DND-41 (cell line): Measurements from ENCODE around the gene ATP6V1F.

ENCODE experiments used
- ATAC-seq: fragments of 200-7000 bp; cut with Tn5 transposase; 3 replicates; pipeline ENCODE4 v1.9.1; 2021; ENCODE audit warnings: low read depth; ENCODE audit not compliant: insufficient read depth
- DNase-seq: peaks from one replicate; pipeline ENCODE4 v3.0.0-alpha.2; 2020
- H2AFZ ChIP-seq: 2 replicates; pipeline ENCODE4 v1.6.0; 2012; ENCODE audit warnings: low read depth, low read length
- H3K27ac ChIP-seq: 2 replicates; pipeline ENCODE4 v1.5.1; 2012; ENCODE audit warnings: low read length, inconsistent platforms
- H3K27me3 ChIP-seq: fragments of 200-600 bp; sonication (generic); 2 replicates; pipeline ENCODE4 v1.6.0; 2012; ENCODE audit warnings: low read length, mild to moderate bottlenecking, inconsistent platforms; ENCODE audit not compliant: insufficient read depth, poor library complexity
- H3K36me3 ChIP-seq: 2 replicates; pipeline ENCODE4 v1.5.1; 2012; ENCODE audit warnings: low read length, inconsistent platforms; ENCODE audit not compliant: insufficient read depth
- H3K4me1 ChIP-seq: 2 replicates; pipeline ENCODE4 v1.5.1; 2012; ENCODE audit warnings: mild to moderate bottlenecking, low read length; ENCODE audit not compliant: insufficient read depth
- H3K4me2 ChIP-seq: 2 replicates; pipeline ENCODE4 v1.6.0; 2012; ENCODE audit warnings: mild to moderate bottlenecking, moderate library complexity, low read length, inconsistent platforms; ENCODE audit not compliant: insufficient read depth
- H3K4me3 ChIP-seq, 2 experiments: fragments of 200-600 bp in 1 of 2; shearing (Covaris generic) in 1 of 2; 2 replicates each; pipeline ENCODE4 v1.5.1; 2012 to 2016; ENCODE audit warnings: inconsistent platforms in 2 of 2, low read length in 2 of 2, mild to moderate bottlenecking in 2 of 2, low read depth in 1 of 2, moderate library complexity in 1 of 2
- H3K79me2 ChIP-seq: 2 replicates; pipeline ENCODE4 v1.6.0; 2012; ENCODE audit warnings: low read length, inconsistent platforms; ENCODE audit not compliant: insufficient read depth
- H3K9ac ChIP-seq: 2 replicates; pipeline ENCODE4 v1.6.0; 2012; ENCODE audit warnings: low read depth, mild to moderate bottlenecking, inconsistent platforms, low read length, moderate library complexity
- H3K9me3 ChIP-seq: 2 replicates; pipeline ENCODE4 v1.5.1; 2012; ENCODE audit warnings: low read length, moderate library complexity, mild to moderate bottlenecking, inconsistent platforms; ENCODE audit not compliant: insufficient read depth, severe bottlenecking
- H4K20me1 ChIP-seq: 2 replicates; pipeline ENCODE4 v1.6.0; 2012; ENCODE audit warnings: low read length; ENCODE audit not compliant: insufficient read depth
- EZH2 ChIP-seq: IDR thresholded peaks from 3 replicates; pipeline ENCODE4 v1.6.1; 2012; ENCODE audit warnings: borderline replicate concordance, low read depth, mild to moderate bottlenecking, moderate library complexity, low read length, inconsistent platforms; ENCODE audit not compliant: severe bottlenecking
- TF ChIP-seq, protein P1 (sequence below): IDR thresholded peaks from 2 replicates; pipeline ENCODE4 v1.5.1; 2012; ENCODE audit warnings: borderline replicate concordance, low read length, moderate library complexity, mild to moderate bottlenecking; ENCODE audit not compliant: poor library complexity, severe bottlenecking; ENCODE audit errors: extremely low read depth

Gene ATP6V1F

DNA sequence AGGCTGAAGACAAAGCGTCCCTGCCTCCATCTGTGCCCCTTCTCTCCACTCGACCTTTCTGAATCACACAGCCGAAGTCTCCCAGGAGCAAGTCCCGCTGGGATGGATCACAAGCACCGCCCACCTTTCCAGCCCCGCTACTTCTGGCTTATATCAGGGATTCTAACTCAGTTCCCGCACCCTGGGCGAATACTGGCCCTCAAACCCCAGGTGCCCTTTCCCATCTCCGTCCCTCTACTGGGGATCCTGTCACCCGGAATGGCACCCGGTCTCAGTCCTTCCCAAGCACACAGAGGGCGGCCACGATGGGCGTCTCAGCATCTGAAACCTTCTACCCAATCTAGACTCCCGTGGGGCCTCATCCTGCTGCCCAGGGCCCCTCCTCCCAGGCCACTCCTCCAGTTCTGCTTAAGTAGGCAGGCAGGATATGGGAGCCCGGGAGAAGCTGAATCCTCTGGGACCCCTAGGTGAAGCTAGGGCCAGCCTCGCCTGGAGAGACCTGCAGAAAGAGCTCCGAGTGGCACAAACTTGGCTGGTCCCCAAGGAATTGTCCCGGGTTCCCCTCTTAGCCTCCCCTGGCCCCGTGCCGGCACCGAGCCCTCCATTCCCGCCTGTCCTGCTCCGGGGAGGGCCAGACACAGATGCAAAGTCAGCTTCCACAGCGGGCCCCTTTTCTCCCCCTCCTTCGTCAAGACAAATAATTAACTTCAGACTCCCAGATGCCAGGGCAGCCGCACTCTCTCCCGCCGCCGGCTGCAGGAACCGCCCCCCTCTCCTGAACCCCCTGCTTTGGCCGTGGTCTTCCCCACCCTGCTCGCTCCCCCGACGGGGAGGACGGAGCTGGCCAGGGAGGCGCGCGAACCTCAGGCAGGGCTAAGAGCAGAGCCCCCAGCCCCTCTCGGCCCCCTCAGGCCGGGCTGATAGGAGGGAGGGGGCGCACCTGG lies 47.2 kb downstream of the ATP6V1F start:
- ATAC-seq: no peak
- no peaks in the 10 kb centered on the region for H3K27me3 ChIP-seq

DNA sequence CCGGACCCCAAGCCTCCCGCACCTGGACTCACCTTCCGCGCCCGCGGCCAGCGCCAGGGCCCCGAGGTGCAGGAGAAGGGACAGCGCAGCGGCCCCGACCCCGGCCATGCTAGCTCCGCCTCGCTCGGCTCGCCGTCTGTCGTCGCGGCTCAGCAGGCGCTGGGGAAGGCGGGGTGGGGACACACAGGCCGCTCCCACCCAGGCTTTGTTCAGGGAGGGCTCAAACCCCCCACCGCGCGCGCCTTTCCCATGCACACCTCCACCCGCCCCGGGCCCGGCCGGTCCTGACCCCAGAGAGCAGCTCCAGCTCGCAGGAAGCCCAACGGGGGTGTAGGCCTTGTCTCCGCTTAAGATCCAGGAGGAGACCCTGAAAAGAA lies 47.9 kb downstream of the ATP6V1F start, which contains the start of gene KCP:
KCP (minus strand) TSS at position 141 of the 377 bp plus-strand sequence; CDS start at position 108, 33 bp downstream.
- ATAC-seq (no peak), DNase-seq (no peak)
- H3K4me3 ChIP-seq: no peak within 1 kb of the TSS
- H4K20me1 ChIP-seq: no peaks in the 10 kb centered on the region
- TF ChIP-seq EZH2: no peak
- TF ChIP-seq, protein P1, sequence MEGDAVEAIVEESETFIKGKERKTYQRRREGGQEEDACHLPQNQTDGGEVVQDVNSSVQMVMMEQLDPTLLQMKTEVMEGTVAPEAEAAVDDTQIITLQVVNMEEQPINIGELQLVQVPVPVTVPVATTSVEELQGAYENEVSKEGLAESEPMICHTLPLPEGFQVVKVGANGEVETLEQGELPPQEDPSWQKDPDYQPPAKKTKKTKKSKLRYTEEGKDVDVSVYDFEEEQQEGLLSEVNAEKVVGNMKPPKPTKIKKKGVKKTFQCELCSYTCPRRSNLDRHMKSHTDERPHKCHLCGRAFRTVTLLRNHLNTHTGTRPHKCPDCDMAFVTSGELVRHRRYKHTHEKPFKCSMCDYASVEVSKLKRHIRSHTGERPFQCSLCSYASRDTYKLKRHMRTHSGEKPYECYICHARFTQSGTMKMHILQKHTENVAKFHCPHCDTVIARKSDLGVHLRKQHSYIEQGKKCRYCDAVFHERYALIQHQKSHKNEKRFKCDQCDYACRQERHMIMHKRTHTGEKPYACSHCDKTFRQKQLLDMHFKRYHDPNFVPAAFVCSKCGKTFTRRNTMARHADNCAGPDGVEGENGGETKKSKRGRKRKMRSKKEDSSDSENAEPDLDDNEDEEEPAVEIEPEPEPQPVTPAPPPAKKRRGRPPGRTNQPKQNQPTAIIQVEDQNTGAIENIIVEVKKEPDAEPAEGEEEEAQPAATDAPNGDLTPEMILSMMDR: no peak
- no peak within 1 kb of the TSS for H3K27ac ChIP-seq
- H3K4me1 ChIP-seq: no peaks in the 10 kb centered on the region
- no peak within 1 kb of the TSS for H2AFZ ChIP-seq
- H3K9me3 ChIP-seq: no peaks in the 10 kb centered on the region
- H3K9ac ChIP-seq: no peak within 1 kb of the TSS
- H3K27me3 ChIP-seq: no peaks in the 10 kb centered on the region
- no peaks in the 10 kb centered on the region for H3K79me2 ChIP-seq
- no peaks in the 10 kb centered on the region for H3K36me3 ChIP-seq
- H3K4me2 ChIP-seq: no peak within 1 kb of the TSS

More for the DNA sequence above, 47.2 kb downstream of the ATP6V1F start:
- no peak for DNase-seq
- Histone ChIP-seq H3K9me3 (no peaks in the 10 kb centered on the region), H2AFZ (no peak overlapping the region), H3K36me3 (no peaks in the 10 kb centered on the region), H3K4me2 (no peak overlapping the region), H3K4me1 (no peaks in the 10 kb centered on the region), H3K4me3 (no peak overlapping the region), H4K20me1 (no peaks in the 10 kb centered on the region), H3K79me2 (no peaks in the 10 kb centered on the region), H3K27ac (no peak overlapping the region), H3K9ac (no peak overlapping the region)
- TF ChIP-seq EZH2: no peak
- TF ChIP-seq, protein P1: no peak

DNA sequence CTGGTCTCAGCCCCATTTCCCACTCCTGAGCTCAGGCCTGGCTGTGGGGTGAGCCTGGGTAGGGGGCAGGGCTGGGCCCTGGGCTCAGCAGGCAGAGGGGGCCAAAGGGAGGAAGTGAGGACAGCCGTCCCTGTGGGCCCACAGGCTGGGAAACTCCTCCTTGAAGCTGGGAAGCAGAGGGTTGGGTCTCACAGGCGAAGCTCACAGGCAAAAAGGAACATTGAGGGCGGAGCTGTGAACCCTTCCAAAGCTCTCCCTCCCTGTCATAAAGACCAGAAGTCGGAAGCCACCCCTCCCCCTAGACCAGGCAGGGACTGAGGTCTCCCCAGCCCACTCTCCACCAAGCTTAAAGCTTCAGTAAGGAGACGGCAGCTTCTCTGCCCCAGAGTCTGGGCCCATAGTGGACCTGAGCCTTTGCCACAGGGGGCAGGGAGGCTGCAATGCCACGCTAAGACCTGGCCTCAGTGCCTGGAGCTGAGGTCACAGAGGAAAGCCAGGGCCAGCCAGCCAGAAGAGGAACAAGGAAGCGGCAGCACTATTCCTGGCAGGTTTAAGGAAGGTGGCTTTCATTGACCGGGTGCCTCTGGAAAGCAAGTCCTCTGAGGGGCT lies 48.9 kb downstream of the ATP6V1F start:
- no peak overlapping the region for H3K27ac ChIP-seq
- no peak for TF ChIP-seq EZH2
- TF ChIP-seq, protein P1: no peak
- H3K9me3 ChIP-seq: no peaks in the 10 kb centered on the region
- no peak for ATAC-seq
- no peaks in the 10 kb centered on the region for H3K4me1 ChIP-seq
- H3K9ac ChIP-seq: no peak overlapping the region
- H3K4me2 ChIP-seq: no peak overlapping the region
- H3K79me2 ChIP-seq: no peaks in the 10 kb centered on the region
- no peaks in the 10 kb centered on the region for H3K36me3 ChIP-seq
- no peak overlapping the region for H2AFZ ChIP-seq
- no peaks in the 10 kb centered on the region for H3K27me3 ChIP-seq
- H4K20me1 ChIP-seq: no peaks in the 10 kb centered on the region
- H3K4me3 ChIP-seq: no peak overlapping the region
- no peak for DNase-seq
